ENCODE data around the gene MB21D2.
A peak's percentile ranks its signal among the peaks of the same experiment; 100 is the strongest.

MB21D2 gene

GRCh38 chr3:192830291-192831110 lies 87.2 kb downstream of the MB21D2 start:
- no peak for DNase-seq

- DNase-seq = no peak
Observed at GRCh38 chr3:192827863-192828594, 89.6 kb downstream of the MB21D2 start.

GRCh38 chr3:192827208-192827607 lies 90.4 kb downstream of the MB21D2 start:
- DNase-seq = no peak

GRCh38 chr3:192826214-192827006 lies 91.2 kb downstream of the MB21D2 start:
- DNase-seq = no peak

- DNase-seq = no peak
Observed at GRCh38 chr3:192825657-192826200, 91.9 kb downstream of the MB21D2 start.

- DNase-seq = no peak
Observed at GRCh38 chr3:192825216-192825615, 92.4 kb downstream of the MB21D2 start.

- DNase-seq = no peak
Observed at GRCh38 chr3:192824313-192824712, 93.3 kb downstream of the MB21D2 start.

GRCh38 chr3:192821161-192821560 lies 96.5 kb downstream of the MB21D2 start:
- no peak for DNase-seq

GRCh38 chr3:192820161-192820560 lies 97.5 kb downstream of the MB21D2 start:
- no peak for DNase-seq

GRCh38 chr3:192819001-192819569 lies 98.6 kb downstream of the MB21D2 start:
- peak; percentile 59 for DNase-seq

GRCh38 chr3:192818126-192818525 lies 99.5 kb downstream of the MB21D2 start:
- no peak for DNase-seq

- no peak for DNase-seq
Observed at GRCh38 chr3:192817506-192817905, 100.2 kb downstream of the MB21D2 start.

GRCh38 chr3:192817053-192817452 lies 100.6 kb downstream of the MB21D2 start:
- DNase-seq = peak; percentile 14

- DNase-seq = peak; percentile 29
Observed at GRCh38 chr3:192816351-192816750, 101.3 kb downstream of the MB21D2 start.

- peak; percentile 17 for DNase-seq
Observed at GRCh38 chr3:192812743-192813383, 104.8 kb downstream of the MB21D2 start.

- no peak for DNase-seq
Observed at GRCh38 chr3:192805711-192806110, 111.9 kb downstream of the MB21D2 start.

- DNase-seq = no peak
Observed at GRCh38 chr3:192804502-192804901, 113.2 kb downstream of the MB21D2 start.

GRCh38 chr3:192802957-192803899 lies 114.4 kb downstream of the MB21D2 start:
- no peak for DNase-seq

- no peak for DNase-seq
Observed at GRCh38 chr3:192801985-192802384, 115.7 kb downstream of the MB21D2 start.

- DNase-seq = no peak
Observed at GRCh38 chr3:192799721-192800120, 117.9 kb downstream of the MB21D2 start.

- no peak for DNase-seq
Observed at GRCh38 chr3:192795021-192795420, 122.6 kb downstream of the MB21D2 start.
